Heart right ventricle (tissue), 16 donors: ENCODE data around the gene MOGAT1. TPM values are rescaled to one million over a fixed set of nuclear protein-coding genes. Genes with fewer than 3 reads are reported as not detected.

Source experiments
- ATAC-seq, 8 donors: fragments of 200-7000 bp; cut with Tn5 transposase; one replicate each; pipeline ENCODE4 v1.9.1; 2020; ENCODE audit warnings: mild to moderate bottlenecking in 8 of 8, moderate library complexity in 8 of 8, moderate number of reproducible peaks in 1 of 8
- DNase-seq, 2 donors: peaks; one replicate each; pipeline ENCODE4 v3.0.0-alpha.2; 2020
- H3K27ac ChIP-seq, 10 donors: fragments of 200-600 bp; sonication (generic) in 2 of 10; one replicate each; pipeline versions ENCODE4 v1.5.0 to v1.8.0; 2020 to 2022; ENCODE audit warnings: mild to moderate bottlenecking in 3 of 10
- H3K27me3 ChIP-seq, 7 donors: fragments of 200-600 bp; one replicate each; pipeline ENCODE4 v1.8.0; 2021 to 2022; ENCODE audit warnings: mild to moderate bottlenecking in 2 of 7
- H3K36me3 ChIP-seq, 9 donors: fragments of 200-600 bp; sonication (generic) in 1 of 9; one replicate each; pipeline versions ENCODE4 v1.5.0 to v1.8.0; 2020 to 2022; ENCODE audit warnings: mild to moderate bottlenecking in 2 of 9
- H3K4me1 ChIP-seq, 9 donors: fragments of 200-600 bp; sonication (generic) in 1 of 9; one replicate each; pipeline versions ENCODE4 v1.5.0 to v1.8.0; 2020 to 2022; ENCODE audit warnings: mild to moderate bottlenecking in 4 of 9
- H3K4me3 ChIP-seq, 10 donors: fragments of 200-600 bp; sonication (generic) in 2 of 10; one replicate each; pipeline versions ENCODE4 v1.5.0 to v1.8.0; 2020 to 2022; ENCODE audit warnings: mild to moderate bottlenecking in 7 of 10, moderate library complexity in 2 of 10
- H3K9me3 ChIP-seq, 11 donors: fragments of 200-600 bp in 10 of 11; sonication (generic) in 2 of 11; one replicate each; pipeline versions ENCODE4 v1.5.0 to v1.8.0; 2013 to 2022; ENCODE audit warnings: mild to moderate bottlenecking in 2 of 11, control low read depth in 1 of 11, moderate library complexity in 1 of 11
- CTCF ChIP-seq, 9 donors: fragments of 200-600 bp; sonication (generic) in 2 of 9; IDR thresholded peaks; one replicate each; pipeline versions ENCODE4 v1.5.0 to v1.8.0; 2021 to 2022; ENCODE audit warnings: antibody characterized with exemption in 9 of 9, mild to moderate bottlenecking in 5 of 9, moderate library complexity in 1 of 9
- WGBS, 2 donors: extraction: QIAGEN DNeasy Blood & Tissue Kit; methylation state at CpG; one replicate each; pipeline ENCODE4 v1.1.7; 2013; ENCODE audit warnings: inconsistent platforms in 1 of 2; 5-methylcytosine and 5-hydroxymethylcytosine counted together
- intact Hi-C, 10 donors: fragments of 100-400 bp; cut with DNase I; formaldehyde crosslinking; loops; one replicate each; pipeline versions ENCODE4 v1.11.1 to v1.14.2; 2022
- polyA plus RNA-seq, 2 donors: library from polyadenylated mRNA; stranded (reverse); fragments of 200-250 nt; gene quantifications; one replicate each; pipeline ENCODE4 v1.2.3, GENCODE V29; 2013
- total RNA-seq, 10 donors: library from RNA; stranded (reverse); fragmentation: NEBNext Ultra II Directional in 3 of 10; extraction: Animal tissue kit (Norgen Biotek cat#: 25700) in 3 of 10; gene quantifications; one replicate each; pipeline versions ENCODE4 v1.2.1 to v1.2.4, GENCODE V29; 2021 to 2023
- donor health status: Arrhythmogenic right ventricular cardiomyopathy.
- donor health status: ischemic (EF 13 %, LVEDD 7.1; RV severe dilation, severe dysfunction).
- donor health status: healthy with polysubstance abuse.
- donor health status: DM: no; HTN: yes; CAD: no.
- donor health status: DM: no; HTN: no; CAD: no.
- donor health status: ischemic (EF 25% LVEDD 6.9; RV normal size, moderate dysfunction).
- donor health status: ischemic (EF 25% LVEDD 5.7; RV mildly dilated, moderate dysfunction).
- donor health status: healthy.
- donor health status: DM: yes; HTN: yes; CAD: no.
- donor health status: Ischemic cardiomyopathy.
- donor health status: ischemic (EF 35%, LVEDD 5.7; RV mildly dilated, moderate dysfunction).
- donor health status: nonischemic (EF 11% LVEDD 7.7; RV severe dilation, severe dysfunction).
- donor health status: DM: yes; HTN: yes; CAD: no.
- donor health status: PGD.
- donor health status: ischemic (EF 29% LVEDD 5.4; RV normal size, mild dysfunction).
- donor health status: nonischemic (EF 23%, LVEDD 6.1; RV moderate dilation, normal function).

The MOGAT1 gene
- total and polyA plus RNA-seq, 12 donors = 0.07 to 0.93 (median 0.56) TPM; not detected in 3

DNA sequence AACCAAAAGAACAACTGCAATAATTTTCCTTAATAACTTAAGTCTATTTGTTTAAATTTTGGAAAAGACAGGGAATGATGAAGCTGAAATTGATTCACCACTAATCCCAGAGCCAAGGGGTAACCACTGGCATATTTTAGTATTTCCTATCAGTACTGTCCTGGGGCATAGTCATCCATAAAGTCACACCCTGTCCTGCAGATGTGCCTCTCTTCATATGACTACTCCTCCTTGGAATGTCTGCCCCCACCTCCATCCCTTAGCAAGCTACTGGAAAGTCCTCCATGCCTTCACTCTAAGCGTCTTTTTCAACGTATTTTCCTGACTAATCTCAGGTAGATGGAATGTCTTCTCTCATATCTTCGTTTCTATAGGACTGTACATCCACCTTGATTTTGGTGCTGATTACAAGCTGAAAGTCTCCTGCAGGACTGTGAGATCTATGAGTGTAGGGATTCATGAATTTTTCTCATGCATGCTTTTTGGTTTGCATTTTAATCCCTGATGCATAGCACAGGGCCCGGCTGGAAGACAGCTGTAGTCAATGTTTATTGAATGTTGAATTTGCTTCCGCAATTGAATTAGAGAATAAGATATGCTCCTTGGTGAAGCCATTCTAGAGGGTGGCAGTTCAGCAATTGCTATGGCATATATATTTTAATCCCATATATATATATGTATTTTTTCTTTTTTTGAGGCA lies 85.6 kb downstream of the MOGAT1 start:
- ATAC-seq (no peak), DNase-seq (no peak)
- Histone ChIP-seq H3K4me3 (no peak overlapping the region), H3K27ac (no peak overlapping the region), H3K27me3 (no peaks in the 10 kb centered on the region), H3K9me3 (no peaks in the 10 kb centered on the region), H3K36me3 (no peaks in the 10 kb centered on the region), H3K4me1 (peaks cover 0 to 29% (median 23%) of the 10 kb centered on the region in 9 donors)
- WGBS, 2 donors = 60 to 61% methylated on average over 5 of the region's 5 CpGs
- no peak for TF ChIP-seq CTCF (IDR thresholded peaks at IDR 0.05)
- intact Hi-C loops = no loop called here

Other genes with a start within 250 kb of the MOGAT1 start
- 10 to 100 TPM in 4 of 10 donors, 1 to 10 TPM in 4, under 1 TPM in 2; 0.54 to 34.4 (median 6.3) TPM for gene SGPP2, start 247.1 kb upstream of the MOGAT1 start, total RNA-seq
- 1 to 10 TPM; 1.3 to 3.4 TPM for gene SGPP2, start 247.1 kb upstream of the MOGAT1 start, polyA plus RNA-seq
- 10 to 100 TPM; 16.1 to 26.6 (median 20.5) TPM for gene FARSB, start 15.6 kb upstream of the MOGAT1 start, total RNA-seq
- 10 to 100 TPM; 12.1 to 22.8 TPM for gene FARSB, start 15.6 kb upstream of the MOGAT1 start, polyA plus RNA-seq
- 10 to 100 TPM; 37.9 to 67.2 (median 54.8) TPM for gene ACSL3, start 189.4 kb downstream of the MOGAT1 start, total RNA-seq
- 10 to 100 TPM; 12.7 to 20.3 TPM for gene ACSL3, start 189.4 kb downstream of the MOGAT1 start, polyA plus RNA-seq